Caco-2 (cell line): ENCODE results near the gene DHRS4. TPM values are rescaled to one million over a fixed set of nuclear protein-coding genes. Genes with fewer than 3 reads are reported as not detected.
A peak's percentile ranks its signal among the peaks of the same experiment; 100 is the strongest.

Source experiments
- BruUV-seq: library from RNA; stranded (reverse); fragments of 400-500 nt; replicated peaks from 2 replicates; lab custom pipeline; 2021; lab: Mats Ljungman, UMichigan
- CTCF ChIA-PET: fragments of 300-600 bp; sonication (Branson Sonifier 250); formaldehyde crosslinking; loops from one replicate; lab custom pipeline; 2022; ENCODE audit warnings: antibody characterized with exemption; lab: Charles Lee
- POLR2A ChIA-PET: fragments of 300-600 bp; sonication (Branson Sonifier 250); formaldehyde crosslinking; loops from one replicate; lab custom pipeline; 2022; ENCODE audit warnings: antibody characterized with exemption; lab: Charles Lee
- DNase-seq, 2 experiments: peaks; one replicate each; pipeline versions ENCODE4 v3.0.0 to v3.0.0-alpha.2; 2020 to 2022
- H3K27me3 ChIP-seq: replicated peaks from 2 replicates; pipeline ENCODE4 v1.6.0; 2011; ENCODE audit warnings: low read length; ENCODE audit not compliant: control insufficient read depth, insufficient read depth
- H3K36me3 ChIP-seq: 2 replicates; pipeline ENCODE4 v1.5.1; 2011; ENCODE audit warnings: low read length; ENCODE audit not compliant: control insufficient read depth, insufficient read depth
- H3K4me1 ChIP-seq: fragments of 250-450 bp; sonication (Bioruptor Pico); 2 replicates; pipeline ENCODE4 v1.5.1; 2020; ENCODE audit warnings: mild to moderate bottlenecking
- H3K4me3 ChIP-seq: 2 replicates; pipeline ENCODE4 v1.5.1; 2011; ENCODE audit warnings: low read depth, mild to moderate bottlenecking, control low read depth, low read length
- H3K9me3 ChIP-seq: fragments of 250-450 bp; sonication (Bioruptor Pico); 2 replicates; pipeline ENCODE4 v1.5.1; 2020; ENCODE audit warnings: mild to moderate bottlenecking, moderate library complexity
- H3K27ac Mint-ChIP-seq: one replicate; pipeline ENCODE4 v1.8.0; 2022; ENCODE audit warnings: mixed read lengths; ENCODE audit not compliant: unreplicated experiment
- H3K27me3 Mint-ChIP-seq: one replicate; pipeline ENCODE4 v1.8.0; 2022; ENCODE audit warnings: mixed read lengths; ENCODE audit not compliant: insufficient read depth, unreplicated experiment
- H3K36me3 Mint-ChIP-seq: one replicate; pipeline ENCODE4 v1.8.0; 2022; ENCODE audit warnings: mild to moderate bottlenecking, mixed read lengths; ENCODE audit not compliant: insufficient read depth, unreplicated experiment
- H3K4me1 Mint-ChIP-seq: one replicate; pipeline ENCODE4 v1.8.0; 2022; ENCODE audit warnings: low read depth, mixed read lengths; ENCODE audit not compliant: unreplicated experiment
- H3K4me3 Mint-ChIP-seq: one replicate; pipeline ENCODE4 v1.8.0; 2022; ENCODE audit warnings: mild to moderate bottlenecking, moderate library complexity, mixed read lengths; ENCODE audit not compliant: unreplicated experiment
- H3K9me3 Mint-ChIP-seq: one replicate; pipeline ENCODE4 v1.8.0; 2022; ENCODE audit warnings: mixed read lengths; ENCODE audit not compliant: unreplicated experiment
- CTCF ChIP-seq, 2 experiments: fragments of 200-600 bp in 1 of 2; IDR thresholded peaks; 1 replicate in 1 of 2; 2 replicates in 1 of 2; pipeline versions ENCODE4 v1.5.1 to v1.8.0; 2011 to 2022; ENCODE audit warnings: antibody characterized with exemption in 1 of 2, control low read depth in 1 of 2, inconsistent platforms in 1 of 2, low read depth in 1 of 2, low read length in 1 of 2, mild to moderate bottlenecking in 1 of 2, moderate library complexity in 1 of 2; ENCODE audit not compliant: insufficient read depth in 1 of 2, severe bottlenecking in 1 of 2, unreplicated experiment in 1 of 2
- intact Hi-C: fragments of 100-400 bp; cut with micrococcal nuclease; formaldehyde crosslinking; loops from one replicate; pipeline ENCODE4 v1.10.0; 2022; ENCODE audit not compliant: unreplicated experiment
- total RNA-seq: library from RNA; stranded (reverse); gene quantifications from 2 replicates; pipeline ENCODE4 v1.2.3, GENCODE V29; 2022

DHRS4 gene
- total RNA-seq, 1 experiment from 2014 or later, result 8.6 TPM

DNA sequence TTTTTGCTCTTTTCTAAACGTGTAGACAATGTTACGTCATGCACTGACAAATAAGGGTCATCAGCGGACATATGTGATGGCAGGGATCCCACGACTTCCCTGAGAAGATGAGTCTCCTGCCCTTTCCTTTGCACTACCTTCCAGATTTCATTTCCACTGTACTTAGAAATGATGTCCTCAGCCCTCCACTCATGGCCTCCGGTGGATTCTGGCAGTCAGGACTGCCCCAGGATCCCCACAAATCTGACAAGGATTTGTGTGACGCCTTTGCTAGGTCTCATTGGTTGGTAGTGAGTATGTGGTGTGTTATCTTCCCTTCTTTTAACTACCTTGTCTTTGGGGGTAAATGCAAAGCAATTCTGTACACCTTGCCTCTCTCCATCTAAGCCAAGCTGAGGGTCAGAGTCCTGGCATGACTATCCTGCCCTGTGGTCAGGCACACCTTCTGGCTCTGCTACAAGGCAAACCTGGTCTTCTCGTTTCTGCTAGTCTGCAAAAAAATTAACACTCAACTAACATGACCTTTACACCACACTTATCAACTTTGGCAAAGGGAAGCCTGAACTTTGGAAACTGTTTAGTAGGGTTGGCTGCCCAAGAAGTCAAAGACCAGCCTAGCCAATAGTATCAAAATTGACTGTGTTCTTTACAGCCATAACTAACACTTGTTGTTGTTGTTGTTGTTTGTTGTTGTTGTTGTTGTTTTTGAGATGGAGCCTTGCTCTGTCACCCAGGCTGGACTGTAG is 17.3 kb upstream of the DHRS4 start:
- Mint-ChIP-seq H3K9me3 (no peaks in the 10 kb centered on the region), H3K36me3 (no peaks in the 10 kb centered on the region), H3K27ac (no peak overlapping the region), H3K4me3 (no peak overlapping the region), H3K4me1 (no peaks in the 10 kb centered on the region), H3K27me3 (peaks cover 2% of the 10 kb centered on the region)
- H3K4me3 ChIP-seq, result no peak overlapping the region
- DNase-seq, result peak in 1 of 2 experiments; percentile 3
- no peaks in the 10 kb centered on the region for H3K9me3 ChIP-seq
- no TSS peak for BruUV-seq
- ChIA-PET CTCF (no interaction called here), POLR2A (no interaction called here)
- H3K36me3 ChIP-seq, result no peaks in the 10 kb centered on the region
- TF ChIP-seq CTCF (IDR thresholded peaks at IDR 0.05; ENCODE audit: insufficient read depth in 1 of 2, low read depth in 1 of 2, low read length in 1 of 2, severe bottlenecking in 1 of 2, unreplicated experiment in 1 of 2), result no peak
- no peaks in the 10 kb centered on the region for H3K27me3 ChIP-seq
- H3K4me1 ChIP-seq, result peaks cover 5% of the 10 kb centered on the region
- intact Hi-C loops, result no loop called here

DNA sequence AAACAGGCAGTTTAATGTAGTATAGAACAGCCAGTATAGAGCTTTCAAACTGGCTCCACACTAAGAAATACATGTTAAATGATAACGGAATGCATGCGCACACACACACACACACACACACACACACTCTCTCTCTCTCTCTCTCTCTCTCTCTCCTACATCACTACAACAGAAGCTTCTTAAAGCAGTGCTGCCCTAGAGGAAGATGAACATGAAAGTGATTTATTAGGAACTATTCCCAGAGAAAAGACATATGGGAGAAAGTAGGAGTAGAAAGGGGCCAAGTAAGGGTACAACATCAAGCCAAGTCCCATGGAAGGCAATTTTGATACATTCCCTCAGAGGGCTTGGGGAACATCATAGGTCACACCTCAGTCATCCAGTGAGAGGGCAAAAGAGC is 16.4 kb upstream of the DHRS4 start:
- intact Hi-C loops, result no loop called here
- Histone ChIP-seq H3K9me3 (no peaks in the 10 kb centered on the region), H3K27me3 (no peaks in the 10 kb centered on the region), H3K4me3 (no peak overlapping the region), H3K4me1 (peaks cover 5% of the 10 kb centered on the region), H3K36me3 (no peaks in the 10 kb centered on the region)
- DNase-seq, result no peak
- Mint-ChIP-seq H3K36me3 (no peaks in the 10 kb centered on the region), H3K4me3 (no peak overlapping the region), H3K9me3 (no peaks in the 10 kb centered on the region), H3K27me3 (peaks cover 2% of the 10 kb centered on the region), H3K4me1 (no peaks in the 10 kb centered on the region), H3K27ac (no peak overlapping the region)
- no TSS peak for BruUV-seq
- ChIA-PET POLR2A (no interaction called here), CTCF (no interaction called here)
- no peak for TF ChIP-seq CTCF (IDR thresholded peaks at IDR 0.05; ENCODE audit: insufficient read depth in 1 of 2, low read depth in 1 of 2, low read length in 1 of 2, severe bottlenecking in 1 of 2, unreplicated experiment in 1 of 2)

DNA sequence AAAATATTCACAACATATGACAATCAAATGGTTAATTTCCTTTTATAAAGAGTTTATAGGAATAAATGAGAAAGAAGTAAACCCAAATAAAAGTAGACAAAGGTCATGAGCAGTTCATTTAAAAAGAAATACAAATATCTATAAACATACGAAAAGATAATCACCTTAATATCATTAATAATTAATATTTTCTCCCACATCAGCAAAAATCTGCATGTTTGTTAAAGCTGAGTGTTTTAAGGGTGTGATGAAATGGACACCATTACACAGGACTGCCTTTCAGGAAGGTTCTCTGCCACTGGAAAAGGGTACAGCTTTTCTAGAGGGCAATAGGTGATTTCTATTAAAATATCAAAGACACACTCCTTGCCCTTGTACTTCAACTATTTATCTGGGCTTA is 14.7 kb upstream of the DHRS4 start:
- no peak overlapping the region for H3K27ac Mint-ChIP-seq
- Histone ChIP-seq H3K4me1 (peaks cover 5% of the 10 kb centered on the region), H3K9me3 (no peaks in the 10 kb centered on the region), H3K27me3 (no peaks in the 10 kb centered on the region), H3K4me3 (no peak overlapping the region), H3K36me3 (no peaks in the 10 kb centered on the region)
- H3K4me1 Mint-ChIP-seq, result no peaks in the 10 kb centered on the region
- H3K36me3 Mint-ChIP-seq, result no peaks in the 10 kb centered on the region
- intact Hi-C loops, result no loop called here
- CTCF ChIA-PET, result no interaction called here
- POLR2A ChIA-PET, result no interaction called here
- no peaks in the 10 kb centered on the region for H3K27me3 Mint-ChIP-seq
- BruUV-seq, result no TSS peak
- DNase-seq, result no peak
- TF ChIP-seq CTCF (IDR thresholded peaks at IDR 0.05; ENCODE audit: insufficient read depth in 1 of 2, low read depth in 1 of 2, low read length in 1 of 2, severe bottlenecking in 1 of 2, unreplicated experiment in 1 of 2), result no peak
- H3K9me3 Mint-ChIP-seq, result peaks cover 7% of the 10 kb centered on the region
- H3K4me3 Mint-ChIP-seq, result no peak overlapping the region
